Activated CD4-positive, alpha-beta memory T cell treated with anti-CD3 and anti-CD28 coated beads, Interleukin-2, amount 10 ng/mL, durations not matched to agents 7 days and 5 days (primary cell): ENCODE results near the gene S100A13. TPM values are rescaled to one million over a fixed set of nuclear protein-coding genes. Genes with fewer than 3 reads are reported as not detected.
A peak's percentile ranks its signal among the peaks of the same experiment; 100 is the strongest.
"Not testable (repeated sequence)": the region's sequence is repeated elsewhere in the genome, so short reads cannot be mapped to it uniquely, and the experiment has no call there.

Source experiments
- CTCF ChIA-PET: fragments of 350-600 bp; sonication (Branson Sonifier 250); formaldehyde crosslinking; loops from one replicate; lab custom pipeline; 2021; ENCODE audit warnings: antibody characterized with exemption, inconsistent platforms; lab: Charles Lee
- POLR2A ChIA-PET: fragments of 350-600 bp; sonication (Branson Sonifier 250); formaldehyde crosslinking; loops from one replicate; lab custom pipeline; 2021; ENCODE audit warnings: antibody characterized with exemption; lab: Charles Lee
- DNase-seq: peaks from one replicate; pipeline ENCODE4 v3.0.0-alpha.2; 2020
- H3K27ac Mint-ChIP-seq: one replicate; pipeline ENCODE4 v1.8.0; 2021; ENCODE audit warnings: mild to moderate bottlenecking, mixed read lengths
- H3K27me3 Mint-ChIP-seq: one replicate; pipeline ENCODE4 v1.8.0; 2021; ENCODE audit warnings: mixed read lengths
- H3K36me3 Mint-ChIP-seq: one replicate; pipeline ENCODE4 v1.8.0; 2021; ENCODE audit warnings: low read depth, mixed read lengths
- H3K4me1 Mint-ChIP-seq: one replicate; pipeline ENCODE4 v1.8.0; 2021; ENCODE audit warnings: mixed read lengths
- H3K4me3 Mint-ChIP-seq: one replicate; pipeline ENCODE4 v1.8.0; 2021; ENCODE audit warnings: mild to moderate bottlenecking, mixed read lengths
- H3K9me3 Mint-ChIP-seq: one replicate; pipeline ENCODE4 v1.8.0; 2021; ENCODE audit warnings: mixed read lengths
- total RNA-seq, 2 experiments: library from RNA; stranded (reverse); gene quantifications; one replicate each; pipeline ENCODE4 v1.2.3, GENCODE V29; 2021

S100A13 gene
- total RNA-seq, 2 experiments from 2014 or later = 6.1 TPM

DNA sequence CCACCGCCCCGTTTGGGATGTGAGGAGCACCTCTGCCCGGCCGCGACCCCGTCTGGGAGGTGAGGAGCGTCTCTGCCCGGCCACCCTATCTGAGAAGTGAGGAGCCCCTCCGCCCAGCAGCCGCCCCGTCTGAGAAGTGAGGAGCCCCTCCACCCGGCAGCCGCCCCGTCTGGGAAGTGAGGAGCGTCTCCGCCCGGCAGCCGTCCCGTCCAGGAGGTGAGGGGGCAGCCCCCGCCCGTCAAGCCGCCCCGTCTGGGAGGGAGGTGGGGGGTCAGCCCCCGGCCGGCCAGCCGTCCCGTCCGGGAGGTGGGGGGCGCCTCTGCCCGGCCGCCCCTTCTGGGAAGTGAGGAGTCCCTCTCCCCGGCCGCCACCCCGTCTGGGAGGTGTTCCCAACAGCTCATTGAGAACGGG, 52.2 kb downstream of the S100A13 start:
- DNase-seq, H3K4me3 Mint-ChIP-seq, CTCF ChIA-PET, H3K36me3 Mint-ChIP-seq, POLR2A ChIA-PET, H3K9me3 Mint-ChIP-seq, H3K27ac Mint-ChIP-seq: not testable (repeated sequence)
- peaks cover 28% of the 10 kb centered on the region for H3K27me3 Mint-ChIP-seq
- H3K4me1 Mint-ChIP-seq = peaks cover 30% of the 10 kb centered on the region

- H3K9me3 Mint-ChIP-seq = no peaks in the 10 kb centered on the region
- no peak for DNase-seq
- peaks cover 43% of the 10 kb centered on the region for H3K4me1 Mint-ChIP-seq
- H3K4me3 Mint-ChIP-seq = no peak overlapping the region
- H3K27me3 Mint-ChIP-seq = peaks cover 17% of the 10 kb centered on the region
- H3K36me3 Mint-ChIP-seq = no peaks in the 10 kb centered on the region
- ChIA-PET CTCF (interaction anchor here (0.8 to 7.4 kb wide), 13 partner anchors 10 to 64 kb away, joined by 3 to 202 read pairs (median 7); partner anchors contain the start of genes CHTOP, S100A14, S100A4 and S100A5), POLR2A (interaction anchor here (0.9 to 6.3 kb wide), 6 partner anchors 12 to 417 kb away, joined by 3 to 138 read pairs (median 3); partner anchors contain the start of genes RPS27, S100A4 and S100A6)
- H3K27ac Mint-ChIP-seq = peak overlapping the region; percentile 54
Measured at GRCh38 chr1:153573351-153573750, 54.0 kb downstream of the S100A13 start.

DNA sequence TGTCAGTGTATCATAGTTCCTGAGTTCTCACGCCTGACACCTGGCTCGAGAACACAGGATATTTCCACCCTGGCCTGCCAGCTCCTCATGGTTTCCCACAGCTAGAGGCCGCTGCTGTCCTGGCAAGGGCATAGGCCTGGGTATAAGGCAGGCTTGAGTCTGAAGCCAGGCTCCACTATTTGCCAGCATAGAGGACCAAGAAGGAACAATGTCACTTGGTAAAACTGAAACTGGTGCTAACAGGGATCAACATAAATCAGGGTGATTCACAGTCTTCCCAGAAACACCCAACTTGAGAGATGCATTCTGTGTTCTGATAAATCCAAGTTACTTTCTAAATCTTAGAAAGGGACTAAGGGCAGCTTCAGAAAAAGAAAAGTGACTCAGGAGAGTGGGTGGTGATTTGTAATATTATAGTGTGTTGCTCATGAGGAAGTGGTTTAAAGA, 54.7 kb downstream of the S100A13 start:
- POLR2A ChIA-PET = interaction anchor here (0.7 to 6.3 kb wide), 10 partner anchors 13 to 418 kb away, joined by 3 to 138 read pairs (median 3); partner anchors contain the start of genes CHTOP, INTS3, RPS27 and S100A4
- CTCF ChIA-PET = interaction anchor here (0.6 to 7.4 kb wide), 26 partner anchors 11 to 100 kb away, joined by 3 to 202 read pairs (median 4); partner anchors contain the start of genes CHTOP, S100A14, S100A4 and S100A5
- Mint-ChIP-seq H3K27ac (peak overlapping the region; percentile 54), H3K36me3 (no peaks in the 10 kb centered on the region), H3K4me3 (no peak overlapping the region), H3K9me3 (no peaks in the 10 kb centered on the region), H3K4me1 (peaks cover 49% of the 10 kb centered on the region), H3K27me3 (peaks cover 9% of the 10 kb centered on the region)
- peak; percentile 69 for DNase-seq

GRCh38 chr1:153571706-153572105, 55.6 kb downstream of the S100A13 start:
- no peak for DNase-seq
- Mint-ChIP-seq H3K27ac (no peak overlapping the region), H3K4me1 (peaks cover 50% of the 10 kb centered on the region), H3K27me3 (peaks cover under 1% of the 10 kb centered on the region), H3K36me3 (no peaks in the 10 kb centered on the region), H3K9me3 (no peaks in the 10 kb centered on the region), H3K4me3 (no peak overlapping the region)
- ChIA-PET CTCF (interaction anchor here (0.6 to 7.4 kb wide), 17 partner anchors 17 to 100 kb away, joined by 3 to 202 read pairs (median 6); partner anchors contain the start of genes CHTOP, S100A4, S100A5 and S100A6), POLR2A (interaction anchor here (1.2 to 6.3 kb wide), 6 partner anchors 26 to 419 kb away, joined by 3 to 138 read pairs (median 8); partner anchors contain the start of genes RPS27, S100A4 and S100A6)

DNA sequence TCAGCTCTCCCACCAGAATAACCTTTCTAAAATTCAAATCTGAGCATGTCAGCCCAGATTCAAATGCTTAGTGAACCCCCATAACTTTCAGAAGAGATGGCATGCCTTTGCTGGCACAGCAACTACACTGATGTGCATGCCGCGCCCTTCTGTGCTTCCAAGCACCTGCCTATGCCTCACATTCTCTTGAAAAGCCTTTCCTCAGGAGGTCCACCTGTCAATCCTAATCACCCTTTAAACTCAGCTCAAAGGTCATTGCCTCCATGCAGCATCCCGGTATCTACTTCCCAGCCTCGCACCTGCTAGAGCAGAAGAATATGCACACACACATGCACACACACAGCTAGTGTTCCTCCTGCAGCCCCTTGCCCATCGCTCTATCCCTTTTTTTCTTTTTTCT, 56.4 kb downstream of the S100A13 start:
- no peaks in the 10 kb centered on the region for H3K9me3 Mint-ChIP-seq
- no peaks in the 10 kb centered on the region for H3K27me3 Mint-ChIP-seq
- CTCF ChIA-PET = interaction anchor here (1.1 to 7.4 kb wide), 8 partner anchors 9 to 61 kb away, joined by 3 to 202 read pairs (median 16); partner anchors contain the start of gene S100A6
- no peak overlapping the region for H3K4me3 Mint-ChIP-seq
- H3K4me1 Mint-ChIP-seq = peaks cover 57% of the 10 kb centered on the region
- no peak overlapping the region for H3K27ac Mint-ChIP-seq
- POLR2A ChIA-PET = interaction anchor here (1.4 to 6.3 kb wide), 3 partner anchors 37 to 63 kb away, joined by 4 to 138 read pairs (median 20); partner anchors contain the start of genes CHTOP and S100A6
- no peaks in the 10 kb centered on the region for H3K36me3 Mint-ChIP-seq
- no peak for DNase-seq

- Mint-ChIP-seq H3K27me3 (no peaks in the 10 kb centered on the region), H3K9me3 (no peaks in the 10 kb centered on the region), H3K27ac (no peak overlapping the region), H3K4me3 (no peak overlapping the region), H3K36me3 (no peaks in the 10 kb centered on the region), H3K4me1 (peaks cover 65% of the 10 kb centered on the region)
- POLR2A ChIA-PET = interaction anchor here (1.4 to 6.3 kb wide), 5 partner anchors 36 to 65 kb away, joined by 4 to 138 read pairs (median 15); partner anchors contain the start of genes CHTOP and S100A6
- CTCF ChIA-PET = interaction anchor here (1.4 to 7.4 kb wide), 6 partner anchors 10 to 74 kb away, joined by 4 to 202 read pairs (median 14); partner anchors contain the start of gene S100A6
- no peak for DNase-seq
Measured at GRCh38 chr1:153569465-153569864, 57.8 kb downstream of the S100A13 start.

Other genes starting within 250 kb of the S100A13 start
- gene S100A8, start 236.4 kb downstream of the S100A13 start, total RNA-seq = not detected
- not detected for gene S100A7A, start 211.0 kb downstream of the S100A13 start, total RNA-seq
- gene S100A7, start 166.9 kb downstream of the S100A13 start, total RNA-seq = not detected
- 100 to 1,000 TPM; 781 to 799 TPM for gene S100A6, start 91.5 kb downstream of the S100A13 start, total RNA-seq
- 1 to 10 TPM; 2.2 to 4.7 TPM for gene S100A5, start 86.6 kb downstream of the S100A13 start, total RNA-seq
- 1,000 to 10,000 TPM; 1,297 to 1,322 TPM for gene S100A4, start 81.7 kb downstream of the S100A13 start, total RNA-seq
- gene S100A3, start 78.2 kb downstream of the S100A13 start, total RNA-seq = not detected
- gene S100A2, start 61.7 kb downstream of the S100A13 start, total RNA-seq = 1 to 10 TPM in 1 of 2 experiments, under 1 TPM in 1; 0.85 to 1.2 TPM
- not detected for gene S100A16, start 14.4 kb downstream of the S100A13 start, total RNA-seq
- not detected for gene S100A14, start 11.2 kb downstream of the S100A13 start, total RNA-seq
- gene S100A1, start 929 bp upstream of the S100A13 start, total RNA-seq = not detected
- gene CHTOP, start 6.6 kb upstream of the S100A13 start, total RNA-seq = 10 to 100 TPM; 84.7 to 87.1 TPM
- 10 to 100 TPM; 35.0 to 35.6 TPM for gene SNAPIN, start 31.2 kb upstream of the S100A13 start, total RNA-seq
- 100 to 1,000 TPM; 166 to 169 TPM for gene ILF2, start 43.5 kb upstream of the S100A13 start, total RNA-seq
- not detected for gene NPR1, start 51.2 kb upstream of the S100A13 start, total RNA-seq
- gene INTS3, start 100.5 kb upstream of the S100A13 start, total RNA-seq = 10 to 100 TPM; 46.9 to 50.5 TPM
- gene SLC27A3, start 147.9 kb upstream of the S100A13 start, total RNA-seq = 10 to 100 TPM; 24.9 to 25.3 TPM